Muscle of back (tissue), 11 donors: ENCODE measurements around the gene MAPK14. TPM values are rescaled to one million over a fixed set of nuclear protein-coding genes. Genes with fewer than 3 reads are reported as not detected.

Experiments
- DNase-seq, 3 donors: peaks; one replicate each; pipeline versions ENCODE4 v3.0.0 to v3.0.0-alpha.2; 2013
- polyA plus RNA-seq, 10 donors: library from polyadenylated mRNA; unstranded; fragments of 120-200 nt; gene quantifications; one replicate each; pipeline ENCODE4 v1.2.1, GENCODE V29; 2013; ENCODE audit not compliant: insufficient read length in 10 of 10

Gene MAPK14
- polyA plus RNA-seq, 10 donors, result 27.9 to 40.6 (median 33.8) TPM

- DNase-seq, result peak in 1 of 3 donors; percentile 3
Observed at GRCh38 chr6:36033935-36034334, 6.3 kb downstream of the MAPK14 start.

GRCh38 chr6:36034441-36034840 lies 6.8 kb downstream of the MAPK14 start:
- DNase-seq, result peak in 1 of 3 donors; percentile 16

- no peak for DNase-seq
Observed at GRCh38 chr6:36035225-36035624, 7.6 kb downstream of the MAPK14 start.

- DNase-seq, result peak in 2 of 3 donors; percentile 28 to 43
Observed at GRCh38 chr6:36038120-36038876, 10.7 kb downstream of the MAPK14 start.

- peak in 1 of 3 donors; percentile 12 for DNase-seq
Observed at GRCh38 chr6:36039112-36039511, 11.5 kb downstream of the MAPK14 start.

- DNase-seq, result no peak
Observed at GRCh38 chr6:36040958-36041357, 13.3 kb downstream of the MAPK14 start.

- DNase-seq, result no peak
Observed at GRCh38 chr6:36042618-36043260, 15.1 kb downstream of the MAPK14 start.

GRCh38 chr6:36049582-36049981 lies 22.0 kb downstream of the MAPK14 start:
- no peak for DNase-seq

- no peak for DNase-seq
Observed at GRCh38 chr6:36050305-36050704, 22.7 kb downstream of the MAPK14 start.

- DNase-seq, result no peak
Observed at GRCh38 chr6:36050947-36051710, 23.5 kb downstream of the MAPK14 start.

- peak in 2 of 3 donors; percentile 29 to 75 for DNase-seq
Observed at GRCh38 chr6:36052097-36052496, 24.5 kb downstream of the MAPK14 start.

GRCh38 chr6:36053878-36054277 lies 26.3 kb downstream of the MAPK14 start:
- DNase-seq, result no peak

GRCh38 chr6:36054415-36054814 lies 26.8 kb downstream of the MAPK14 start:
- DNase-seq, result no peak

GRCh38 chr6:36054956-36055355 lies 27.3 kb downstream of the MAPK14 start:
- DNase-seq, result no peak

GRCh38 chr6:36056178-36056577 lies 28.6 kb downstream of the MAPK14 start:
- no peak for DNase-seq

- no peak for DNase-seq
Observed at GRCh38 chr6:36061236-36061635, 33.6 kb downstream of the MAPK14 start.

GRCh38 chr6:36062247-36062646 lies 34.6 kb downstream of the MAPK14 start:
- no peak for DNase-seq

GRCh38 chr6:36063318-36064060 lies 35.9 kb downstream of the MAPK14 start:
- DNase-seq, result no peak

- DNase-seq, result no peak
Observed at GRCh38 chr6:36064770-36065396, 37.3 kb downstream of the MAPK14 start.

GRCh38 chr6:36065916-36066315 lies 38.3 kb downstream of the MAPK14 start:
- DNase-seq, result no peak

- no peak for DNase-seq
Observed at GRCh38 chr6:36066817-36067216, 39.2 kb downstream of the MAPK14 start.
